Thyroid gland (tissue), 4 donors: ENCODE results near the gene POU6F1. TPM values are rescaled to one million over a fixed set of nuclear protein-coding genes. Genes with fewer than 3 reads are reported as not detected.

Experiments
- DNase-seq, 2 donors: peaks; one replicate each; pipeline ENCODE4 v3.0.0-alpha.2; 2019
- H3K27ac ChIP-seq, 3 donors: fragments of 200-600 bp; sonication (generic); 1 replicate in 2 of 3; 2 replicates in 1 of 3; pipeline ENCODE4 v1.5.1; 2016 to 2019; ENCODE audit warnings: mild to moderate bottlenecking in 1 of 3, moderate library complexity in 1 of 3
- H3K27me3 ChIP-seq: fragments of 200-600 bp; sonication (generic); one replicate; pipeline ENCODE4 v1.5.1; 2019
- H3K36me3 ChIP-seq, 2 donors: fragments of 200-600 bp; sonication (generic); one replicate each; pipeline ENCODE4 v1.5.1; 2016 to 2019
- H3K4me1 ChIP-seq, 2 donors: fragments of 200-600 bp; sonication (generic); one replicate each; pipeline ENCODE4 v1.5.1; 2017 to 2019
- H3K4me3 ChIP-seq, 3 donors: fragments of 200-600 bp; sonication (generic); replicated peaks in 1 of 3; 1 replicate in 2 of 3; 2 replicates in 1 of 3; pipeline ENCODE4 v1.5.1; 2016; ENCODE audit warnings: mild to moderate bottlenecking in 1 of 3
- H3K9me3 ChIP-seq: fragments of 200-600 bp; sonication (generic); one replicate; pipeline ENCODE4 v1.5.1; 2017
- CTCF ChIP-seq, 6 experiments: fragments of 200-600 bp in 3 of 6; fragments of 450-650 bp in 3 of 6; sonication (generic) in 3 of 6; IDR thresholded peaks; one replicate each; pipeline ENCODE4 v1.5.1; 2016 to 2019; ENCODE audit warnings: antibody characterized with exemption in 6 of 6, mild to moderate bottlenecking in 2 of 6, inconsistent platforms in 1 of 6, moderate library complexity in 1 of 6
- POLR2A ChIP-seq, 2 donors: fragments of 450-650 bp; IDR thresholded peaks; one replicate each; pipeline ENCODE4 v1.6.1; 2017; ENCODE audit warnings: antibody characterized with exemption in 2 of 2, mild to moderate bottlenecking in 2 of 2, moderate library complexity in 1 of 2
- WGBS, 2 donors: methylation state at CpG; one replicate each; pipeline ENCODE4 v1.1.5; 2017; 5-methylcytosine and 5-hydroxymethylcytosine counted together
- intact Hi-C: fragments of 100-400 bp; cut with DNase I; formaldehyde crosslinking; loops from one replicate; pipeline ENCODE4 v1.15.1; 2023
- total RNA-seq, 4 donors: library from RNA; depleted of rRNA; stranded (reverse); fragments of >200 nt; gene quantifications; one replicate each; pipeline ENCODE4 v1.2.3, GENCODE V29; 2016

POU6F1 gene
- total RNA-seq, 4 donors from 2014 or later: 13.8 to 16.6 (median 14.5) TPM

- WGBS, 2 donors: 66 to 78% methylated on average over 1 of the region's 1 CpG
- intact Hi-C loops: loop anchor here (10.0 kb wide), 1 partner anchor 90 kb away; the partner anchor contains the start of gene CSRNP2
- Histone ChIP-seq H3K27me3 (no peaks in the 10 kb centered on the region), H3K4me3 (no peak overlapping the region), H3K36me3 (no peaks in the 10 kb centered on the region), H3K9me3 (no peaks in the 10 kb centered on the region), H3K4me1 (peaks cover 13 to 23% of the 10 kb centered on the region in 2 donors), H3K27ac (no peak overlapping the region)
- no peak for DNase-seq
- no peak for TF ChIP-seq CTCF (IDR thresholded peaks at IDR 0.05)
- TF ChIP-seq POLR2A (IDR thresholded peaks at IDR 0.05): no peak
Observed at GRCh38 chr12:51174501-51174900, 43.4 kb downstream of the POU6F1 start.

DNA sequence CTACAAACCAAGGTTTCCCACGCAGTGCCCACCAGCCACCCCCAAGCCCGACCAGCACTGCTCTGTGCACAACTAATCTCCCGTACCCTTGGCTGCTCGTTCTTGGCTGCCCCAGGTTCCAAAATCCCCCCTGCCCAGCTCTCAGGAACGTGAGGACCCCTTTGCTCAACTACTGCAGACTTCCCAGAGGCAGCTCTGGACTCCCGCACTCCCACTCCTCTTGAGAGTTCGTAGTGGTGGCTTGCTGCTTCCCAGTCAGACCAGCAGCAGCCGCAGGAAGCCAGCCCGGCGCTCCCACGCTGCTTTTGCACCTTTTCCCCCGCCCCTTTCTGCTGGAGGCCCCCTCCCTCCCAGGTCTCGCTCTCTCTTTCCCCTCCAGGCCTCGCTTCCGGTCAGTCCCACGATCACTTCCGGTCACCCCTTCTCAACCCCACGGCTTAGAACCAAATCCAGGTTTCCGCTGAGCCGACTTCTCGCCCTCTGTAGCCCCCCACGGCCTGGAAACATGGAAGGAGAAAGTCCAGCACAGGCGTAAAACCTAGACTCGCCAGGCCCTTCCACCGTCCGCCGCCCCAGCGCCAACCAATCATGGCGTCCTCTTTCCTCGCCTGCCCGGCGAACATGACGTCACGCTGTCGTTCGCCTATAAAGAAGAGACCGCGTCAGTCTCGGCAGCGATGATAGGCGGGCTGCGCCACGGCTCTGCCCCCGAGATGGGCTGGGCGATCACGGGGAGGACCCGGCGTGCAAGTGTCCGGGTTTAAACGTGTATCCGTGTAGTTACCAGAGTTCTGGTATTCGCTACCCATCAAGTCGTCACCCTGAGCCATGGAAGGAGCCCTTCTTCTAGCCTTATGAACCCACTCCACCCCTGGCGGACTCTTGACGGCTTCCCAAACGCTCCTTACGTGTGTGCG is 45.1 kb downstream of the POU6F1 start, which contains the start of gene TFCP2:
TSS of gene TFCP2 (minus strand) at position 621 of the 917 bp plus-strand sequence. CDS start 713 bp downstream, outside the sequence.
- Histone ChIP-seq H3K27me3 (no peaks in the 10 kb centered on the region), H3K9me3 (no peaks in the 10 kb centered on the region), H3K4me3 (peak within 1 kb of the TSS; percentile 39 to 54 (median 47)), H3K4me1 (peaks cover 13 to 23% of the 10 kb centered on the region in 2 donors), H3K36me3 (no peaks in the 10 kb centered on the region), H3K27ac (peak within 1 kb of the TSS; percentile 96 to 99 (median 97))
- peak; percentile 98 for DNase-seq
- TF ChIP-seq POLR2A (IDR thresholded peaks at IDR 0.05): peak in 1 of 2 donors; percentile 80
- peak in 1 of 6 experiments; percentile 8 for TF ChIP-seq CTCF (IDR thresholded peaks at IDR 0.05)
- 1 to 2% methylated on average over 29 to 50 of the region's 58 CpGs for WGBS, 2 donors
- intact Hi-C loops: loop anchor here (10.0 kb wide), 1 partner anchor 88 kb away; the partner anchor contains the start of gene CSRNP2

GRCh38 chr12:51171884-51172514 is 45.9 kb downstream of the POU6F1 start:
- intact Hi-C loops: loop anchor here (10.0 kb wide), 1 partner anchor 87 kb away; the partner anchor contains the start of gene CSRNP2
- DNase-seq: peak; percentile 10 to 27
- peaks cover 13 to 23% of the 10 kb centered on the region in 2 donors for H3K4me1 ChIP-seq
- H3K36me3 ChIP-seq: no peaks in the 10 kb centered on the region
- TF ChIP-seq POLR2A (IDR thresholded peaks at IDR 0.05) (no peak), CTCF (IDR thresholded peaks at IDR 0.05) (no peak)
- H3K4me3 ChIP-seq: peak overlapping the region; percentile 39 to 54 (median 47)
- H3K27ac ChIP-seq: peak overlapping the region; percentile 96 to 99 (median 97)
- H3K27me3 ChIP-seq: no peaks in the 10 kb centered on the region
- WGBS, 2 donors: 3 to 4% methylated on average over 13 to 16 of the region's 16 CpGs
- no peaks in the 10 kb centered on the region for H3K9me3 ChIP-seq

- WGBS, 2 donors: 82 to 94% methylated on average over 3 of the region's 3 CpGs
- Histone ChIP-seq H3K36me3 (no peaks in the 10 kb centered on the region), H3K27ac (no peak overlapping the region), H3K27me3 (no peaks in the 10 kb centered on the region), H3K4me3 (no peak overlapping the region), H3K9me3 (no peaks in the 10 kb centered on the region), H3K4me1 (peaks cover 9 to 10% of the 10 kb centered on the region in 2 donors)
- no peak for TF ChIP-seq CTCF (IDR thresholded peaks at IDR 0.05)
- no peak for TF ChIP-seq POLR2A (IDR thresholded peaks at IDR 0.05)
- DNase-seq: no peak
- intact Hi-C loops: no loop called here
Observed at GRCh38 chr12:51163795-51164194, 54.1 kb downstream of the POU6F1 start.
